Activated T-cell treated with anti-CD3 and anti-CD28 coated beads, Interleukin-2, amount 50 U/mL, for 72 hours (primary cell): ENCODE results near the gene AKAP1. TPM values are rescaled to one million over a fixed set of nuclear protein-coding genes. Genes with fewer than 3 reads are reported as not detected.

Experiments used
- ATAC-seq, 2 donors: fragments of 150-1000 bp; cut with Tn5 transposase; replicated peaks in 1 of 2; 2 replicates each; pipeline ENCODE4 v1.10.0; 2021; ENCODE audit warnings: moderate library complexity in 2 of 2, mild to moderate bottlenecking in 1 of 2
- DNase-seq, 2 donors: peaks; one replicate each; pipeline ENCODE4 v3.0.0; 2021 to 2022; ENCODE audit warnings: mixed read lengths in 1 of 2
- H3K27ac Mint-ChIP-seq: one replicate; pipeline ENCODE4 v1.8.0; 2022; ENCODE audit warnings: mild to moderate bottlenecking, moderate library complexity, mixed read lengths
- H3K27me3 Mint-ChIP-seq: one replicate; pipeline ENCODE4 v1.8.0; 2022; ENCODE audit warnings: low read depth, mixed read lengths
- H3K36me3 Mint-ChIP-seq, 2 donors: one replicate each; pipeline ENCODE4 v1.8.0; 2022; ENCODE audit warnings: mixed read lengths in 2 of 2, mild to moderate bottlenecking in 1 of 2; ENCODE audit not compliant: insufficient read depth in 2 of 2
- H3K4me1 Mint-ChIP-seq: one replicate; pipeline ENCODE4 v1.8.0; 2022; ENCODE audit warnings: low read depth, mixed read lengths
- H3K4me3 Mint-ChIP-seq, 2 donors: one replicate each; pipeline ENCODE4 v1.8.0; 2022; ENCODE audit warnings: mild to moderate bottlenecking in 2 of 2, mixed read lengths in 2 of 2, moderate library complexity in 2 of 2
- H3K9me3 Mint-ChIP-seq, 2 donors: one replicate each; pipeline ENCODE4 v1.8.0; 2022; ENCODE audit warnings: mixed read lengths in 2 of 2
- total RNA-seq, 2 donors: library from RNA; stranded (reverse); gene quantifications; one replicate each; pipeline ENCODE4 v1.2.3, GENCODE V29; 2022

Gene AKAP1
- total RNA-seq, 2 donors from 2014 or later, result 19.6 to 23.1 TPM

GRCh38 chr17:57132663-57133062 is 47.6 kb downstream of the AKAP1 start:
- ATAC-seq, result no peak
- DNase-seq, result no peak
- no peak overlapping the region for H3K4me3 Mint-ChIP-seq
- H3K4me1 Mint-ChIP-seq, result peaks cover 14% of the 10 kb centered on the region
- no peak overlapping the region for H3K27ac Mint-ChIP-seq
- no peaks in the 10 kb centered on the region for H3K36me3 Mint-ChIP-seq
- no peaks in the 10 kb centered on the region for H3K27me3 Mint-ChIP-seq
- no peaks in the 10 kb centered on the region for H3K9me3 Mint-ChIP-seq

GRCh38 chr17:57133486-57133885 is 48.4 kb downstream of the AKAP1 start:
- H3K27me3 Mint-ChIP-seq, result peaks cover 6% of the 10 kb centered on the region

GRCh38 chr17:57135026-57135788 is 50.2 kb downstream of the AKAP1 start:
- peaks cover 10% of the 10 kb centered on the region for H3K27me3 Mint-ChIP-seq
- H3K4me3 Mint-ChIP-seq, result no peak overlapping the region
- peaks cover 14% of the 10 kb centered on the region for H3K4me1 Mint-ChIP-seq
- DNase-seq, result no peak
- H3K36me3 Mint-ChIP-seq, result peaks cover 0 to 2% of the 10 kb centered on the region in 2 donors
- no peak overlapping the region for H3K27ac Mint-ChIP-seq
- no peak for ATAC-seq
- H3K9me3 Mint-ChIP-seq, result no peaks in the 10 kb centered on the region

More at GRCh38 chr17:57133486-57133885, 48.4 kb downstream of the AKAP1 start:
- Mint-ChIP-seq H3K4me3 (no peak overlapping the region), H3K4me1 (peaks cover 14% of the 10 kb centered on the region), H3K27ac (peak overlapping the region; percentile 64), H3K36me3 (no peaks in the 10 kb centered on the region), H3K9me3 (no peaks in the 10 kb centered on the region)
- DNase-seq (no peak), ATAC-seq (no peak)

GRCh38 chr17:57135789-57136291 is 50.8 kb downstream of the AKAP1 start:
- Mint-ChIP-seq H3K27me3 (peaks cover 10% of the 10 kb centered on the region), H3K27ac (no peak overlapping the region), H3K36me3 (peaks cover 0 to 2% of the 10 kb centered on the region in 2 donors), H3K4me3 (peak overlapping the region in 1 of 2 donors; percentile 25), H3K4me1 (peaks cover 14% of the 10 kb centered on the region), H3K9me3 (no peaks in the 10 kb centered on the region)
- DNase-seq, result peak in 1 of 2 donors; percentile 6
- ATAC-seq, result no peak

- H3K9me3 Mint-ChIP-seq, result no peaks in the 10 kb centered on the region
- peak overlapping the region in 1 of 2 donors; percentile 25 for H3K4me3 Mint-ChIP-seq
- no peak for ATAC-seq
- peaks cover 14% of the 10 kb centered on the region for H3K4me1 Mint-ChIP-seq
- H3K27ac Mint-ChIP-seq, result no peak overlapping the region
- DNase-seq, result no peak
- H3K27me3 Mint-ChIP-seq, result peaks cover 10% of the 10 kb centered on the region
- H3K36me3 Mint-ChIP-seq, result peaks cover 0 to 2% of the 10 kb centered on the region in 2 donors
These were observed 51.3 kb downstream of the AKAP1 start for GRCh38 chr17:57136355-57136754.

- no peak overlapping the region for H3K4me3 Mint-ChIP-seq
- DNase-seq (no peak), ATAC-seq (no peak)
- no peak overlapping the region for H3K27ac Mint-ChIP-seq
- H3K4me1 Mint-ChIP-seq, result peaks cover 14% of the 10 kb centered on the region
- no peaks in the 10 kb centered on the region for H3K9me3 Mint-ChIP-seq
- peaks cover 0 to 2% of the 10 kb centered on the region in 2 donors for H3K36me3 Mint-ChIP-seq
- H3K27me3 Mint-ChIP-seq, result peaks cover 10% of the 10 kb centered on the region
These were observed 53.2 kb downstream of the AKAP1 start for GRCh38 chr17:57138030-57138911.

GRCh38 chr17:57138956-57139576 is 54.0 kb downstream of the AKAP1 start:
- Mint-ChIP-seq H3K4me1 (peaks cover 14% of the 10 kb centered on the region), H3K27me3 (peaks cover 10% of the 10 kb centered on the region), H3K36me3 (peaks cover 0 to 2% of the 10 kb centered on the region in 2 donors), H3K9me3 (no peaks in the 10 kb centered on the region), H3K27ac (no peak overlapping the region), H3K4me3 (no peak overlapping the region)
- peak in 1 of 2 donors; percentile 63 for ATAC-seq
- no peak for DNase-seq

GRCh38 chr17:57140316-57140715 is 55.3 kb downstream of the AKAP1 start:
- Mint-ChIP-seq H3K36me3 (peaks cover 0 to 2% of the 10 kb centered on the region in 2 donors), H3K27ac (no peak overlapping the region), H3K4me1 (peaks cover 14% of the 10 kb centered on the region), H3K27me3 (peaks cover 10% of the 10 kb centered on the region), H3K9me3 (no peaks in the 10 kb centered on the region), H3K4me3 (no peak overlapping the region)
- DNase-seq (no peak), ATAC-seq (no peak)

GRCh38 chr17:57142925-57143324 is 57.9 kb downstream of the AKAP1 start:
- ATAC-seq, result no peak
- Mint-ChIP-seq H3K4me3 (no peak overlapping the region), H3K36me3 (peaks cover 0 to 2% of the 10 kb centered on the region in 2 donors), H3K27me3 (peaks cover 9% of the 10 kb centered on the region), H3K9me3 (no peaks in the 10 kb centered on the region), H3K4me1 (no peaks in the 10 kb centered on the region), H3K27ac (no peak overlapping the region)
- DNase-seq, result no peak

GRCh38 chr17:57143361-57143760 is 58.3 kb downstream of the AKAP1 start:
- Mint-ChIP-seq H3K9me3 (no peaks in the 10 kb centered on the region), H3K4me1 (no peaks in the 10 kb centered on the region), H3K27me3 (peaks cover 5% of the 10 kb centered on the region), H3K27ac (no peak overlapping the region), H3K4me3 (no peak overlapping the region), H3K36me3 (peaks cover 0 to 2% of the 10 kb centered on the region in 2 donors)
- DNase-seq, result no peak
- no peak for ATAC-seq

GRCh38 chr17:57143919-57144318 is 58.9 kb downstream of the AKAP1 start:
- Mint-ChIP-seq H3K36me3 (peaks cover 0 to 2% of the 10 kb centered on the region in 2 donors), H3K27ac (no peak overlapping the region), H3K4me1 (no peaks in the 10 kb centered on the region), H3K27me3 (peaks cover 8% of the 10 kb centered on the region), H3K4me3 (no peak overlapping the region), H3K9me3 (no peaks in the 10 kb centered on the region)
- DNase-seq, result no peak
- no peak for ATAC-seq

GRCh38 chr17:57144567-57144966 is 59.5 kb downstream of the AKAP1 start:
- no peaks in the 10 kb centered on the region for H3K4me1 Mint-ChIP-seq
- H3K4me3 Mint-ChIP-seq, result no peak overlapping the region
- ATAC-seq (no peak), DNase-seq (no peak)
- H3K36me3 Mint-ChIP-seq, result no peaks in the 10 kb centered on the region
- peaks cover 10% of the 10 kb centered on the region for H3K27me3 Mint-ChIP-seq
- no peaks in the 10 kb centered on the region for H3K9me3 Mint-ChIP-seq
- H3K27ac Mint-ChIP-seq, result no peak overlapping the region

GRCh38 chr17:57145347-57145746 is 60.3 kb downstream of the AKAP1 start:
- peaks cover 15% of the 10 kb centered on the region for H3K27me3 Mint-ChIP-seq
- ATAC-seq, result no peak

More at GRCh38 chr17:57145347-57145746, 60.3 kb downstream of the AKAP1 start:
- Mint-ChIP-seq H3K4me3 (no peak overlapping the region), H3K4me1 (no peaks in the 10 kb centered on the region), H3K27ac (no peak overlapping the region), H3K36me3 (no peaks in the 10 kb centered on the region), H3K9me3 (no peaks in the 10 kb centered on the region)
- DNase-seq, result no peak
